CD4-positive, alpha-beta memory T cell (primary cell): ENCODE measurements around the gene LRRN3. TPM values are rescaled to one million over a fixed set of nuclear protein-coding genes. Genes with fewer than 3 reads are reported as not detected.

Experiments
- CTCF ChIA-PET: fragments of 350-600 bp; sonication (Branson Sonifier 250); formaldehyde crosslinking; loops from one replicate; lab custom pipeline; 2021; ENCODE audit warnings: inconsistent platforms; ENCODE audit not compliant: partially characterized antibody; lab: Charles Lee
- POLR2A ChIA-PET: fragments of 350-600 bp; sonication (Branson Sonifier 250); formaldehyde crosslinking; loops from one replicate; lab custom pipeline; 2021; ENCODE audit not compliant: partially characterized antibody; lab: Charles Lee
- DNase-seq, 5 donors: peaks; one replicate each; pipeline versions ENCODE4 v3.0.0 to v3.0.0-alpha.2; 2020 to 2022; ENCODE audit warnings: mixed read lengths in 1 of 5
- H3K27ac ChIP-seq: one replicate; pipeline ENCODE4 v1.7.0; 2013; ENCODE audit warnings: low read depth, low read length
- H3K27me3 ChIP-seq: 2 replicates; pipeline ENCODE4 v1.7.0; 2013; ENCODE audit warnings: mild to moderate bottlenecking, low read length, moderate library complexity; ENCODE audit not compliant: insufficient read depth
- H3K36me3 ChIP-seq: 2 replicates; pipeline ENCODE4 v1.7.0; 2013; ENCODE audit warnings: mild to moderate bottlenecking, low read length, moderate library complexity; ENCODE audit not compliant: insufficient read depth
- H3K4me1 ChIP-seq: 2 replicates; pipeline ENCODE4 v1.7.0; 2013; ENCODE audit warnings: mild to moderate bottlenecking, low read length, moderate library complexity; ENCODE audit not compliant: insufficient read depth
- H3K4me3 ChIP-seq, 2 donors: one replicate each; pipeline ENCODE4 v1.7.0; 2013; ENCODE audit warnings: low read length in 2 of 2, mild to moderate bottlenecking in 1 of 2
- H3K9me3 ChIP-seq, 2 donors: one replicate each; pipeline ENCODE4 v1.7.0; 2013; ENCODE audit warnings: low read length in 2 of 2, control low read depth in 1 of 2; ENCODE audit not compliant: control insufficient read depth in 1 of 2
- H3K27ac Mint-ChIP-seq, 7 donors: one replicate each; pipeline ENCODE4 v1.8.0; 2020 to 2021; ENCODE audit warnings: mixed read lengths in 7 of 7, mild to moderate bottlenecking in 6 of 7, inconsistent platforms in 3 of 7, moderate library complexity in 3 of 7
- H3K27me3 Mint-ChIP-seq, 2 donors: one replicate each; pipeline ENCODE4 v1.8.0; 2020 to 2021; ENCODE audit warnings: mixed read lengths in 2 of 2
- H3K36me3 Mint-ChIP-seq, 2 donors: one replicate each; pipeline ENCODE4 v1.8.0; 2020 to 2021; ENCODE audit warnings: mixed read lengths in 2 of 2, inconsistent platforms in 1 of 2, mild to moderate bottlenecking in 1 of 2
- H3K4me1 Mint-ChIP-seq, 4 donors: one replicate each; pipeline ENCODE4 v1.8.0; 2020 to 2021; ENCODE audit warnings: mixed read lengths in 4 of 4, mild to moderate bottlenecking in 1 of 4
- H3K4me3 Mint-ChIP-seq, 8 donors: one replicate each; pipeline ENCODE4 v1.8.0; 2020 to 2021; ENCODE audit warnings: mixed read lengths in 8 of 8, mild to moderate bottlenecking in 7 of 8, moderate library complexity in 6 of 8, inconsistent platforms in 3 of 8
- H3K9me3 Mint-ChIP-seq, 8 donors: one replicate each; pipeline ENCODE4 v1.8.0; 2020 to 2021; ENCODE audit warnings: mixed read lengths in 8 of 8, mild to moderate bottlenecking in 5 of 8, inconsistent platforms in 3 of 8, moderate library complexity in 1 of 8
- intact Hi-C: fragments of 100-400 bp; cut with micrococcal nuclease; formaldehyde crosslinking; loops from one replicate; pipeline ENCODE4 v1.15.1; 2023
- polyA plus RNA-seq, 2 donors: library from polyadenylated mRNA; unstranded; fragments of 300-500 nt; fragmentation: Illumina TruSeq; gene quantifications; one replicate each; pipeline ENCODE4 v1.2.3, GENCODE V29; 2021
- total RNA-seq, 2 experiments: library from RNA; stranded (reverse); gene quantifications; one replicate each; pipeline ENCODE4 v1.2.3, GENCODE V29; 2021

LRRN3 gene
- total and polyA plus RNA-seq, 4 experiments from 2014 or later = 10.8 to 42.7 (median 27.2) TPM

GRCh38 chr7:111050875-111051416 is 40.0 kb upstream of the LRRN3 start:
- no peaks in the 10 kb centered on the region for H3K36me3 ChIP-seq
- intact Hi-C loops = no loop called here
- Mint-ChIP-seq H3K4me1 (peaks cover 0 to 7% (median 4%) of the 10 kb centered on the region in 4 donors), H3K36me3 (no peaks in the 10 kb centered on the region), H3K27me3 (no peaks in the 10 kb centered on the region), H3K9me3 (no peaks in the 10 kb centered on the region), H3K27ac (peak overlapping the region in 1 of 7 donors; percentile 34), H3K4me3 (no peak overlapping the region)
- H3K4me3 ChIP-seq = no peak overlapping the region
- ChIA-PET CTCF (no interaction called here), POLR2A (no interaction called here)
- H3K4me1 ChIP-seq = no peaks in the 10 kb centered on the region
- H3K27ac ChIP-seq = no peak overlapping the region
- H3K9me3 ChIP-seq = no peaks in the 10 kb centered on the region
- DNase-seq = no peak
- H3K27me3 ChIP-seq = no peaks in the 10 kb centered on the region

- no peak for DNase-seq
- H3K4me3 ChIP-seq = no peak overlapping the region
- no peaks in the 10 kb centered on the region for H3K9me3 ChIP-seq
- Mint-ChIP-seq H3K4me1 (peaks cover 0 to 7% (median 4%) of the 10 kb centered on the region in 4 donors), H3K36me3 (no peaks in the 10 kb centered on the region), H3K4me3 (no peak overlapping the region), H3K9me3 (no peaks in the 10 kb centered on the region), H3K27me3 (no peaks in the 10 kb centered on the region), H3K27ac (no peak overlapping the region)
- H3K36me3 ChIP-seq = no peaks in the 10 kb centered on the region
- CTCF ChIA-PET = no interaction called here
- POLR2A ChIA-PET = no interaction called here
- no peaks in the 10 kb centered on the region for H3K4me1 ChIP-seq
- no peak overlapping the region for H3K27ac ChIP-seq
- intact Hi-C loops = no loop called here
- H3K27me3 ChIP-seq = no peaks in the 10 kb centered on the region
Observed at GRCh38 chr7:111051832-111052231, 39.1 kb upstream of the LRRN3 start.

DNA sequence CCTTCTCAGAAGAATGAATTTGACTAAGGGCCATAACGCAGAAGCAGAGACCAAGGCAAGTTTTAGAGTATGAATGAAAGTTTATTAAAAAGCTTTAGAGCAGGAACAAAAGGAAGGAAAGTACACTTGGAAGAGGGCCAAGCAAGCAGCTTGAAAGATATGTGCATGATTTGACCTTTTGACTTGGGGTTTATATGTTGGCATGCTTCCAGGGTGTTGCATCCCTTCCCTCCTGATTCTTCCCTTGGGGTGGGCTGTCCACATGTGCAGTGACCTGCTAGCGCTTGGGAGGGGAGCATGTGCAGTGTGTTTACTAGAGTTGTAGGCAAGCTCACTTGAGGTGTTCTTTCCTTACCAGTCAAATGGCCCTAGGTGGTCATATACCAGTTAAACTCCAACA is 37.9 kb upstream of the LRRN3 start:
- H3K4me1 ChIP-seq = no peaks in the 10 kb centered on the region
- H3K4me3 ChIP-seq = no peak overlapping the region
- Mint-ChIP-seq H3K4me3 (no peak overlapping the region), H3K4me1 (peaks cover 0 to 7% (median 5%) of the 10 kb centered on the region in 4 donors), H3K9me3 (no peaks in the 10 kb centered on the region), H3K27ac (no peak overlapping the region), H3K27me3 (no peaks in the 10 kb centered on the region), H3K36me3 (no peaks in the 10 kb centered on the region)
- POLR2A ChIA-PET = no interaction called here
- CTCF ChIA-PET = interaction anchor here (1.4 to 1.9 kb wide), 2 partner anchors 11 to 16 kb away, joined by 3 to 4 read pairs; no protein-coding TSS in a partner anchor
- no peaks in the 10 kb centered on the region for H3K27me3 ChIP-seq
- DNase-seq = no peak
- H3K9me3 ChIP-seq = no peaks in the 10 kb centered on the region
- no peaks in the 10 kb centered on the region for H3K36me3 ChIP-seq
- H3K27ac ChIP-seq = no peak overlapping the region
- intact Hi-C loops = no loop called here

GRCh38 chr7:111056371-111056770 is 34.6 kb upstream of the LRRN3 start:
- no peak for DNase-seq
- POLR2A ChIA-PET = interaction anchor here (1.4 kb wide), 1 partner anchor 26 kb away, joined by 4 read pairs; no protein-coding TSS in a partner anchor
- no peaks in the 10 kb centered on the region for H3K9me3 ChIP-seq
- no peak overlapping the region for H3K27ac ChIP-seq
- Mint-ChIP-seq H3K4me1 (peaks cover 0 to 10% (median 6%) of the 10 kb centered on the region in 4 donors), H3K4me3 (no peak overlapping the region), H3K9me3 (no peaks in the 10 kb centered on the region), H3K27ac (no peak overlapping the region), H3K36me3 (no peaks in the 10 kb centered on the region), H3K27me3 (no peaks in the 10 kb centered on the region)
- no peaks in the 10 kb centered on the region for H3K36me3 ChIP-seq
- H3K27me3 ChIP-seq = no peaks in the 10 kb centered on the region
- no peak overlapping the region for H3K4me3 ChIP-seq
- CTCF ChIA-PET = no interaction called here
- H3K4me1 ChIP-seq = no peaks in the 10 kb centered on the region
- intact Hi-C loops = no loop called here

DNA sequence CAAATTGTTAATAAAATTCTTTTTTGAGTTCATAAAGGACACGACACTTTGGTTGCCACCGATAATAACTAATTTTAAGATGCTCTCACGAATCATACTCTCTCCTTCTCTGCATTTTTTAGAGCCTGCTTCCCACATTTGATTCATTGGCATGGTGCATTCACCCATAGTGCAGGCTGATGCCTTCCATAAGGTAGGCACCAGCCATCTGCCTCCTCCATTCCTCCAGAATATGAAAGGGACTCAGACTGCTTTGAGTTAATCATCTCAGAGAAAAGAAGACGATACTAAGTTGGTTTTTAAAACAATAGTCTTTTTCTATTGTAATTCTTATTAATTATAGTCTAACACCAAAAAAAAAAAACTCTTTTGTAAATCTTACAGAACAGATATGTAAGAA is 33.9 kb upstream of the LRRN3 start:
- no peaks in the 10 kb centered on the region for H3K27me3 Mint-ChIP-seq
- H3K36me3 Mint-ChIP-seq = no peaks in the 10 kb centered on the region
- no peaks in the 10 kb centered on the region for H3K9me3 ChIP-seq
- no peak overlapping the region for H3K27ac Mint-ChIP-seq
- POLR2A ChIA-PET = interaction anchor here (1.9 kb wide), 1 partner anchor 26 kb away, joined by 6 read pairs; no protein-coding TSS in a partner anchor
- no peak overlapping the region for H3K4me3 Mint-ChIP-seq
- H3K27ac ChIP-seq = no peak overlapping the region
- CTCF ChIA-PET = no interaction called here
- H3K9me3 Mint-ChIP-seq = peaks cover 0 to 3% (median 2%) of the 10 kb centered on the region in 8 donors
- H3K36me3 ChIP-seq = no peaks in the 10 kb centered on the region
- peaks cover 0 to 10% (median 6%) of the 10 kb centered on the region in 4 donors for H3K4me1 Mint-ChIP-seq
- no peaks in the 10 kb centered on the region for H3K4me1 ChIP-seq
- intact Hi-C loops = no loop called here
- H3K4me3 ChIP-seq = no peak overlapping the region
- DNase-seq = no peak
- H3K27me3 ChIP-seq = no peaks in the 10 kb centered on the region

- DNase-seq = no peak
- intact Hi-C loops = no loop called here
- Mint-ChIP-seq H3K4me1 (peaks cover 0 to 5% (median 2%) of the 10 kb centered on the region in 4 donors), H3K9me3 (peaks cover 3 to 22% (median 14%) of the 10 kb centered on the region in 8 donors), H3K4me3 (no peak overlapping the region), H3K36me3 (peaks cover 0 to 9% of the 10 kb centered on the region in 2 donors), H3K27ac (no peak overlapping the region), H3K27me3 (no peaks in the 10 kb centered on the region)
- Histone ChIP-seq H3K27me3 (no peaks in the 10 kb centered on the region), H3K9me3 (no peaks in the 10 kb centered on the region), H3K4me3 (no peak overlapping the region), H3K4me1 (no peaks in the 10 kb centered on the region), H3K27ac (no peak overlapping the region), H3K36me3 (no peaks in the 10 kb centered on the region)
- CTCF ChIA-PET = no interaction called here
- POLR2A ChIA-PET = interaction anchor here (0.6 kb wide), 1 partner anchor 48 kb away, joined by 3 read pairs; no protein-coding TSS in a partner anchor
Observed at GRCh38 chr7:111059833-111060232, 31.1 kb upstream of the LRRN3 start.

DNA sequence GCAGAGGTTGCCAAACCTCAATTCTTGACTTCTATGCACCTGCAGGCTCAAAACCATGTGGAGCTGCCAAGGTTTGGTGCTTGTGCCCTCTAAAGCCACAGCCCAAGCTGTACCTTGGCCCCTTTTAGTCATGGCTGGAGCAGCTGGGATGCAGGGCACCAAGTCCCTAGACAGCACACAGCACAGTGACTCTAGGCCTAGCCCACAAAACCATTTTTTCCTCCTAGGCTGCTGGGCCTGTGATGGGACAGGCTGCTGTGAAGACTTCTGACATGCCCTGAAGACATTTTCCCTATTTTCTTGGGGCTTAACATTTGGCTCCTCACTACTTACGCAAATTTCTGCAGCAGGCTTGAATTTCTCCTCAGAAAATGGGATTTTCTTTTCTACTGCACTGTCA is 27.8 kb upstream of the LRRN3 start:
- POLR2A ChIA-PET = no interaction called here
- H3K4me1 Mint-ChIP-seq = peaks cover 0 to 4% (median 1%) of the 10 kb centered on the region in 4 donors
- peaks cover 1 to 9% of the 10 kb centered on the region in 2 donors for H3K36me3 Mint-ChIP-seq

More for the DNA sequence above, 27.8 kb upstream of the LRRN3 start:
- Histone ChIP-seq H3K9me3 (no peaks in the 10 kb centered on the region), H3K27ac (no peak overlapping the region), H3K4me3 (no peak overlapping the region), H3K27me3 (no peaks in the 10 kb centered on the region), H3K36me3 (no peaks in the 10 kb centered on the region), H3K4me1 (no peaks in the 10 kb centered on the region)
- intact Hi-C loops = no loop called here
- CTCF ChIA-PET = no interaction called here
- DNase-seq = no peak
- no peaks in the 10 kb centered on the region for H3K27me3 Mint-ChIP-seq
- no peak overlapping the region for H3K4me3 Mint-ChIP-seq
- H3K27ac Mint-ChIP-seq = no peak overlapping the region
- H3K9me3 Mint-ChIP-seq = peaks cover 3 to 22% (median 14%) of the 10 kb centered on the region in 8 donors
